Stimulated activated CD8-positive, alpha-beta memory T cell treated with anti-CD3 and anti-CD28 coated beads, Interleukin-2, amount 100 ng/mL, for 1 hour (primary cell): ENCODE data around the gene PGS1.

Source experiments
- DNase-seq, 2 donors: peaks; one replicate each; pipeline ENCODE4 v3.0.0-alpha.2; 2020; ENCODE audit warnings: low read depth in 2 of 2

PGS1 gene

GRCh38 chr17:78426293-78426879 lies 47.9 kb downstream of the PGS1 start:
- no peak for DNase-seq

GRCh38 chr17:78427140-78427539 lies 48.7 kb downstream of the PGS1 start:
- DNase-seq: no peak

GRCh38 chr17:78428025-78428575 lies 49.7 kb downstream of the PGS1 start:
- no peak for DNase-seq

- no peak for DNase-seq
Measured at GRCh38 chr17:78428836-78429617, 50.6 kb downstream of the PGS1 start.

GRCh38 chr17:78429618-78429995 lies 51.2 kb downstream of the PGS1 start:
- DNase-seq: no peak

GRCh38 chr17:78430892-78431691 lies 52.6 kb downstream of the PGS1 start:
- no peak for DNase-seq

- no peak for DNase-seq
Measured at GRCh38 chr17:78431692-78431958, 53.2 kb downstream of the PGS1 start.

- DNase-seq: no peak
Measured at GRCh38 chr17:78432226-78433012, 54.0 kb downstream of the PGS1 start.

GRCh38 chr17:78433013-78433727 lies 54.7 kb downstream of the PGS1 start:
- DNase-seq: no peak

GRCh38 chr17:78433780-78434335 lies 55.4 kb downstream of the PGS1 start:
- DNase-seq: no peak

- DNase-seq: no peak
Measured at GRCh38 chr17:78434455-78435329, 56.2 kb downstream of the PGS1 start.

GRCh38 chr17:78435330-78436005 lies 57.0 kb downstream of the PGS1 start:
- no peak for DNase-seq

- DNase-seq: no peak
Measured at GRCh38 chr17:78437508-78438169, 59.2 kb downstream of the PGS1 start.

GRCh38 chr17:78438271-78438691 lies 59.8 kb downstream of the PGS1 start:
- DNase-seq: no peak

- no peak for DNase-seq
Measured at GRCh38 chr17:78438694-78439325, 60.4 kb downstream of the PGS1 start.

- no peak for DNase-seq
Measured at GRCh38 chr17:78441271-78441971, 63.0 kb downstream of the PGS1 start.

GRCh38 chr17:78442648-78443218 lies 64.3 kb downstream of the PGS1 start:
- DNase-seq: peak in 1 of 2 donors; percentile 11
